ENCODE measurements around the gene FERMT3. TPM values are rescaled to one million over a fixed set of nuclear protein-coding genes. Genes with fewer than 3 reads are reported as not detected.

The FERMT3 gene
- total and polyA plus RNA-seq, 4 donors, result 3.4 to 47.2 (median 9.7) TPM

- TF ChIP-seq ZBTB33 (IDR thresholded peaks at IDR 0.05) (no peak), TAF1 (conservative IDR thresholded peaks at IDR 0.05) (no peak)
Measured at GRCh38 chr11:64230171-64230984, 23.9 kb downstream of the FERMT3 start, which contains the start of gene DNAJC4 (continued).

- Histone ChIP-seq H3K27ac (ENCODE audit: low read depth in 1 of 2, low read length in 2 of 2) (peak overlapping the region; percentile 88 to 92), H3K36me3 (ENCODE audit: control insufficient read depth in 4 of 4, insufficient read depth in 3 of 4, low read depth in 1 of 4, low read length in 3 of 4) (no peaks in the 10 kb centered on the region), H3K9ac (ENCODE audit: low read depth in 1 of 2, low read length in 2 of 2) (peak overlapping the region in 1 of 2 donors; percentile 52), H3K9me3 (ENCODE audit: control insufficient read depth in 4 of 4, low read length in 3 of 4) (no peaks in the 10 kb centered on the region), H3K27me3 (ENCODE audit: control insufficient read depth in 4 of 4, insufficient read depth in 4 of 4, low read length in 3 of 4) (no peaks in the 10 kb centered on the region), H3K4me3 (ENCODE audit: low read depth in 1 of 3, low read length in 3 of 3) (peak overlapping the region; percentile 36 to 79 (median 67)), H3K4me1 (ENCODE audit: control insufficient read depth in 4 of 4, insufficient read depth in 4 of 4, low read length in 3 of 4) (peaks cover 16 to 52% (median 33%) of the 10 kb centered on the region in 4 donors)
- TF ChIP-seq, protein P1, sequence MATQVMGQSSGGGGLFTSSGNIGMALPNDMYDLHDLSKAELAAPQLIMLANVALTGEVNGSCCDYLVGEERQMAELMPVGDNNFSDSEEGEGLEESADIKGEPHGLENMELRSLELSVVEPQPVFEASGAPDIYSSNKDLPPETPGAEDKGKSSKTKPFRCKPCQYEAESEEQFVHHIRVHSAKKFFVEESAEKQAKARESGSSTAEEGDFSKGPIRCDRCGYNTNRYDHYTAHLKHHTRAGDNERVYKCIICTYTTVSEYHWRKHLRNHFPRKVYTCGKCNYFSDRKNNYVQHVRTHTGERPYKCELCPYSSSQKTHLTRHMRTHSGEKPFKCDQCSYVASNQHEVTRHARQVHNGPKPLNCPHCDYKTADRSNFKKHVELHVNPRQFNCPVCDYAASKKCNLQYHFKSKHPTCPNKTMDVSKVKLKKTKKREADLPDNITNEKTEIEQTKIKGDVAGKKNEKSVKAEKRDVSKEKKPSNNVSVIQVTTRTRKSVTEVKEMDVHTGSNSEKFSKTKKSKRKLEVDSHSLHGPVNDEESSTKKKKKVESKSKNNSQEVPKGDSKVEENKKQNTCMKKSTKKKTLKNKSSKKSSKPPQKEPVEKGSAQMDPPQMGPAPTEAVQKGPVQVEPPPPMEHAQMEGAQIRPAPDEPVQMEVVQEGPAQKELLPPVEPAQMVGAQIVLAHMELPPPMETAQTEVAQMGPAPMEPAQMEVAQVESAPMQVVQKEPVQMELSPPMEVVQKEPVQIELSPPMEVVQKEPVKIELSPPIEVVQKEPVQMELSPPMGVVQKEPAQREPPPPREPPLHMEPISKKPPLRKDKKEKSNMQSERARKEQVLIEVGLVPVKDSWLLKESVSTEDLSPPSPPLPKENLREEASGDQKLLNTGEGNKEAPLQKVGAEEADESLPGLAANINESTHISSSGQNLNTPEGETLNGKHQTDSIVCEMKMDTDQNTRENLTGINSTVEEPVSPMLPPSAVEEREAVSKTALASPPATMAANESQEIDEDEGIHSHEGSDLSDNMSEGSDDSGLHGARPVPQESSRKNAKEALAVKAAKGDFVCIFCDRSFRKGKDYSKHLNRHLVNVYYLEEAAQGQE (IDR thresholded peaks at IDR 0.05), result no peak
- no peak for TF ChIP-seq GABPA (IDR thresholded peaks at IDR 0.05 in 1 of 2, conservative IDR thresholded peaks at IDR 0.05 in 1 of 2)
- no peak for TF ChIP-seq CTCF (IDR thresholded peaks at IDR 0.05; ENCODE audit: low read depth, low read length, missing input control)
- TF ChIP-seq MAX (IDR thresholded peaks at IDR 0.05), result no peak
- TF ChIP-seq HNF4A (conservative IDR thresholded peaks at IDR 0.05), result no peak
- no peak for TF ChIP-seq FOXA2 (IDR thresholded peaks at IDR 0.05)
- no peak for TF ChIP-seq FOXA1 (IDR thresholded peaks at IDR 0.05)
- TF ChIP-seq HNF4G (IDR thresholded peaks at IDR 0.05), result no peak
- TF ChIP-seq TAF1 (conservative IDR thresholded peaks at IDR 0.05), result no peak
- TF ChIP-seq ZBTB33 (IDR thresholded peaks at IDR 0.05), result no peak
- TF ChIP-seq EGR1 (IDR thresholded peaks at IDR 0.05; ENCODE audit: low read depth in 2 of 2), result no peak
- no peak for TF ChIP-seq RXRA (IDR thresholded peaks at IDR 0.05)
- TF ChIP-seq NR2F2 (IDR thresholded peaks at IDR 0.05), result no peak
- TF ChIP-seq RAD21 (IDR thresholded peaks at IDR 0.05), result no peak
- no peak for TF ChIP-seq SP1 (IDR thresholded peaks at IDR 0.05)
- no peak for TF ChIP-seq YY1 (IDR thresholded peaks at IDR 0.05)
- TF ChIP-seq JUND (IDR thresholded peaks at IDR 0.05), result no peak
- TF ChIP-seq, protein P2, sequence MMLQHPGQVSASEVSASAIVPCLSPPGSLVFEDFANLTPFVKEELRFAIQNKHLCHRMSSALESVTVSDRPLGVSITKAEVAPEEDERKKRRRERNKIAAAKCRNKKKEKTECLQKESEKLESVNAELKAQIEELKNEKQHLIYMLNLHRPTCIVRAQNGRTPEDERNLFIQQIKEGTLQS (IDR thresholded peaks at IDR 0.05), result no peak
- no peak for DNase-seq (ENCODE audit: low spot score)
- WGBS, result 7% methylated on average over 8 of the region's 8 CpGs
Measured at GRCh38 chr11:64230985-64231365, 24.5 kb downstream of the FERMT3 start.
